ENCODE results near the gene KDM4B.

The KDM4B gene

DNA sequence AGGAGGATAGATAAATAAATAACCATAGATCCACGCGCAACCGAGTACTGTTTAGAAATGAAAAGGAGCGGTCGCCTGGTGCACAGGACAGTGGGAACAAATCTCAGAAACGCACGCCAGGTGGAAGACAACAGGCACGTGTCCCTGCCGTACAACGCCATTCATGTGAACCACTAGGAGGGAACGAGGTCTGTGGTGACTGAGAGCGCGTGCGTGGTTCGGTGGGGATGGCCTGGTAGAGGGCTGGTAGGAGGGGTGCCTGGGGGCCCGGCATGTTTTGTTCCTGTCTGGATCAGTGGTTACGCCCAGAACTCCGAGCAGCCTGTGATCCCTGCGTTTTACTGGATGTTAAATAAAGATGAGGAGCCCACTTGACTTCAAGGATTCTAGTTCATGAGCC, 111.9 kb downstream of the KDM4B start:
- H3K27ac ChIP-seq (ENCODE audit: low read length), result no peak overlapping the region
- H3K27me3 ChIP-seq (ENCODE audit: control insufficient read depth, insufficient read depth, low read length), result no peaks in the 10 kb centered on the region
- H3K4me3 ChIP-seq (ENCODE audit: low read length), result no peak overlapping the region
- H3K9me3 ChIP-seq (ENCODE audit: control insufficient read depth, low read depth, low read length), result no peaks in the 10 kb centered on the region
- no peaks in the 10 kb centered on the region for H3K36me3 ChIP-seq (ENCODE audit: control insufficient read depth, low read depth, low read length)
- H3K4me1 ChIP-seq (ENCODE audit: control insufficient read depth, low read depth, low read length), result no peaks in the 10 kb centered on the region
- H3K9ac ChIP-seq (ENCODE audit: low read length), result no peak overlapping the region

DNA sequence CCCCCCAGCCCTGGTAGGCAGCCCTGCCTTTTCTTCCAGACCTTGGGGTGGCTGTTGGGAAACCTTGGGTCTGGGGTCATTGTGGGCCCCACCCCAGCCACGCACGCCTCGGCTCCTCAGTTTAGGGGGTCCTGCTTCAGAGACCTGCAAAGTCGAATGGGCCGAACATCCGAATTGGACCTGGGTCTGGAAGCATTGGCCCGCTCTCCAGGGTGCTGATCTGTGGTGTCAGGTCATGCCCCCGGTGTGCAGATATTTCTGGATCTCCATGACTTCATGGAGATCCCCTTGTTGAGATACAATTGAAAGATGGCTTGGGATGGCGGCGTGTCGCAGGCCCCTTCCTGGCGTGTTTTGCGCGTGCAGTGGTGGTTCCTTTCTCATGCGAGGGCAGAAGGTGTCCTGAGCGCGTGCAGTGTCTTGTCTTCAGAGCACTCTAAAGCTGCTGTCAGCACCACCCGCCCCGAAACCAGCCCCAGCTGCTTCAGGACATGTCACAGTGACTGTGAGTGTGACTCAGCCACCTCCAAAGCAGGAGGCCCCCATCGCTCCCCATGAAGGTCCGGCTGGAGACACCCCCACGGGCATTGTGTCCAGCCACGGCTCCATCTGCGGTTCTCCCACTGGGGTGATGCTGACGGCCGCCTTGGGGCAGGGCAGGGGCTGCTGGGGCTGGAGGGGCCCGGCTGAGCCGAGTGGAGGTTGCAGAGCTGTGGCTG, 112.7 kb downstream of the KDM4B start:
- no peaks in the 10 kb centered on the region for H3K36me3 ChIP-seq (ENCODE audit: control insufficient read depth, low read depth, low read length)

DNA sequence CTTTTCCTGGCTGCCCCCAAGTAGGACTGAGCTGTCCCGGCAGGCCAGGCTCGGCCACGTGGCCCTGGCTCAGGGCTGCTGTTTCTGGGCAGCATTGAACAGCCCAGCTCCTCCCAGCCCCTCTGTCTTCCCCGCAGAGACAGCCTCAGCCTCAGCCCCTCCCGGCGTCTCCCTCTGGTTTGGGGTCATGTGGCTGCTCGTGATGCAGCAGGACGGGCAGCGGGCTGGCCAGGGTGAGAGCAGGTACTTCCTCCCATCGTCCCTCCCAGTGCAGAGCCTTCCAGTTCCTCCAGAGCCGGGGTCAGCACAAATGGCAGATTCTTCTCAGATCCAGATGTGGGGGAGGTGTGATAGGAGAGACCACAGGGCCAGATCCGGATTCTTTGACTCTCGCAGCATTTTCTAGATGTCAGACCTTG, 114.6 kb downstream of the KDM4B start:
- H3K9me3 ChIP-seq (ENCODE audit: control insufficient read depth, low read depth, low read length), result no peaks in the 10 kb centered on the region

More for the DNA sequence above, 112.7 kb downstream of the KDM4B start:
- Histone ChIP-seq H3K27ac (ENCODE audit: low read length) (no peak overlapping the region), H3K4me1 (ENCODE audit: control insufficient read depth, low read depth, low read length) (no peaks in the 10 kb centered on the region), H3K27me3 (ENCODE audit: control insufficient read depth, insufficient read depth, low read length) (no peaks in the 10 kb centered on the region), H3K9me3 (ENCODE audit: control insufficient read depth, low read depth, low read length) (no peaks in the 10 kb centered on the region), H3K9ac (ENCODE audit: low read length) (no peak overlapping the region), H3K4me3 (ENCODE audit: low read length) (no peak overlapping the region)

DNA sequence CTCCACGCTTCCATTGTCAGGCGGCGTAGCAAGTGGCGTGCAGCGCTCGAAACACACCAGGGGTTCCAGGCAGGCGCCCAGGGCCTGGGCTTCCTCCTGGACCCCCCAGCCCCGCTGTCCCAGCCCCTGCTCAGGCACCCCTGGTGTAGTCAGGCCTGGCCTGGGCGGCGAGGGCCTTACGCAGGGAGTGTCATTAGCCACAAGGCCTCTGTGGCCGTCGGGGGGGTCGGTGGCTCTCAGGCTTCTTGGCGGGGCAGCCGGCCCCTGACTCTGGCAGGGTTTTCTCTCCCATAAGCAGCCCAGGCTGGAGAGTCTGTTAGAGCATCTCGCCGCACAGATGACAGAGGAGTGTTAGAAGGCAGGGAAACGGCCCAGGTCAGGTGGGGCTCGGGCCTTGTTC, 116.7 kb downstream of the KDM4B start:
- H3K4me3 ChIP-seq (ENCODE audit: low read length), result no peak overlapping the region
- H3K27ac ChIP-seq (ENCODE audit: low read length), result no peak overlapping the region
- H3K4me1 ChIP-seq (ENCODE audit: control insufficient read depth, low read depth, low read length), result no peaks in the 10 kb centered on the region
- no peak overlapping the region for H3K9ac ChIP-seq (ENCODE audit: low read length)
- H3K9me3 ChIP-seq (ENCODE audit: control insufficient read depth, low read depth, low read length), result no peaks in the 10 kb centered on the region
- H3K36me3 ChIP-seq (ENCODE audit: control insufficient read depth, low read depth, low read length), result no peaks in the 10 kb centered on the region
- H3K27me3 ChIP-seq (ENCODE audit: control insufficient read depth, insufficient read depth, low read length), result no peaks in the 10 kb centered on the region

More for the DNA sequence above, 114.6 kb downstream of the KDM4B start:
- Histone ChIP-seq H3K27me3 (ENCODE audit: control insufficient read depth, insufficient read depth, low read length) (no peaks in the 10 kb centered on the region), H3K36me3 (ENCODE audit: control insufficient read depth, low read depth, low read length) (no peaks in the 10 kb centered on the region), H3K9ac (ENCODE audit: low read length) (no peak overlapping the region), H3K27ac (ENCODE audit: low read length) (no peak overlapping the region), H3K4me1 (ENCODE audit: control insufficient read depth, low read depth, low read length) (no peaks in the 10 kb centered on the region), H3K4me3 (ENCODE audit: low read length) (no peak overlapping the region)

DNA sequence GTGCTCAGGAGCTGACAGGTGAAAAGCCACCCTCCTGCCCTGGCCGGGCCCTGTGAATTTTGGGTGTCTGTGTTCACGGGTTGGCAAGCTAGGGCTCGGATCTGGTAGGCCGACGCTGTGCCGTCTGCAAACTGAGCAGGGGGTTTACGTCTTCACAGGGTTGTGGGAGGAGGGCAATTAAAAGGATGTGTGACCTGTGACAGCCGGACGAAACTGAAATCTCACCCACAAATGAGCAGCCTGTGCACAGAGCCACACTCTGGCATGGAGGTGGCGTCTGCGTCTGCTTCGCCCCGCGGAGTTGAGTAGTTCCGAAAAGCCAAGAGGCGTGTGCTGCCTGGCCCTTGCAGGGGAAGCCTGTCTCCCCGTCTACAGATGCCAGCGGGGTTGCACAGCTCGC, 117.3 kb downstream of the KDM4B start:
- Histone ChIP-seq H3K27me3 (ENCODE audit: control insufficient read depth, insufficient read depth, low read length) (no peaks in the 10 kb centered on the region), H3K4me3 (ENCODE audit: low read length) (no peak overlapping the region), H3K27ac (ENCODE audit: low read length) (no peak overlapping the region), H3K36me3 (ENCODE audit: control insufficient read depth, low read depth, low read length) (no peaks in the 10 kb centered on the region), H3K9me3 (ENCODE audit: control insufficient read depth, low read depth, low read length) (no peaks in the 10 kb centered on the region), H3K9ac (ENCODE audit: low read length) (no peak overlapping the region), H3K4me1 (ENCODE audit: control insufficient read depth, low read depth, low read length) (peaks cover 2% of the 10 kb centered on the region)

DNA sequence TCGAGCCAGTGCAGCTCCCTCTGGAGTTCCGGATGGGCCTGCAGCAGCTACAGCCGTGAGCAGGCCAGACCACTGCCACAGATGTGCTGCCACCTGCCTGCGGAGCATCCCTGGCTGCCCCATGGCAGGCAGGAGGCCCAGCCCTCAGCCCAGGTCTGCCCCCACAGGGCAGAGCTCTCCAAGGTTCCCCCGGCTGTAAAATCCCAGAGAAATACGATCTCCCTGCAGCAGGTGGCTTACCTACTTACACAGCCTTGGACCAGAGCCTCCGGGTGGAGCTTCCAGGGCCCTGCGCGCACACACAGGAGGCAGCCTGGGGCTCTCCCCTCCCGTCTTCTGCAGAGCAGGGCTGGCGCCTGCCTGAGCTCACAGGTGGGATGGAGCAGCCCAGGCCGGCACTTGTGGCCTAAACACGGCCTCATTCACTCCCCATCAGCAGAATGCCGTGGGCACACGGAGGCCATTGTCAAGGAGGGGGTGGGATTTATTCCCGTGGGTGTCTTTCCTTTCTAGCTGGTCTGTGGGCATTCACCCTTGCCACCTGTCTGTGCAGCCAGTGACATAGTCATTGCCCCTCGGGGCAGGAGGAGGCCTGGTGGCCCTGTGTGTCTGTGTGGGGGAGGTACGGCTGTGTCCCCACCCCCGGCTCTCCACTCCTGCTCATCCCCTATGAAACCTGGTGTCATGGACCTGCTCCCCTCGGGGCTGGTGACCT, 118.0 kb downstream of the KDM4B start:
- Histone ChIP-seq H3K27ac (ENCODE audit: low read length) (no peak overlapping the region), H3K9me3 (ENCODE audit: control insufficient read depth, low read depth, low read length) (no peaks in the 10 kb centered on the region), H3K36me3 (ENCODE audit: control insufficient read depth, low read depth, low read length) (no peaks in the 10 kb centered on the region), H3K4me3 (ENCODE audit: low read length) (no peak overlapping the region), H3K27me3 (ENCODE audit: control insufficient read depth, insufficient read depth, low read length) (no peaks in the 10 kb centered on the region), H3K4me1 (ENCODE audit: control insufficient read depth, low read depth, low read length) (peaks cover 3% of the 10 kb centered on the region), H3K9ac (ENCODE audit: low read length) (no peak overlapping the region)

DNA sequence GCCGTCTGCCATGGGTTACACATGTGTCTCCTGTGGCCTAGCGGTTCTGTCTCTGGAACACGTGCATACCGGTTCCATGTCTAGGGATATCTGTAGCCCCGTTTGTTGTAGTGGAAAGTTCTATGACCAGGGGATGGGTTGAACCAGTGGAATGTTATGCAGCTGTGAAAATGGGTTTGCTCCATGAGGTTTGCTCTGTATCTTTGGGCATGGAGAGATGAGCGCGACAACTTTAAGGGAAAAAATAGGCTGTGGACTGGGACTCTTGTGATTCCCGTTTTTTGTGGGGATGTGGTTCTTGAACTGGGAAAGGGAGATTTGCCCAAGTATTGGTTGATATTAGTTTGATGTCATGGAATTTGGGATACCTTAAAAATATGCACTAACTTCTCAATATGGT, 120.4 kb downstream of the KDM4B start:
- no peaks in the 10 kb centered on the region for H3K9me3 ChIP-seq (ENCODE audit: control insufficient read depth, low read depth, low read length)
- peaks cover 3% of the 10 kb centered on the region for H3K4me1 ChIP-seq (ENCODE audit: control insufficient read depth, low read depth, low read length)
- no peak overlapping the region for H3K27ac ChIP-seq (ENCODE audit: low read length)
- H3K36me3 ChIP-seq (ENCODE audit: control insufficient read depth, low read depth, low read length), result no peaks in the 10 kb centered on the region
- H3K9ac ChIP-seq (ENCODE audit: low read length), result no peak overlapping the region
- H3K4me3 ChIP-seq (ENCODE audit: low read length), result no peak overlapping the region
- H3K27me3 ChIP-seq (ENCODE audit: control insufficient read depth, insufficient read depth, low read length), result no peaks in the 10 kb centered on the region

DNA sequence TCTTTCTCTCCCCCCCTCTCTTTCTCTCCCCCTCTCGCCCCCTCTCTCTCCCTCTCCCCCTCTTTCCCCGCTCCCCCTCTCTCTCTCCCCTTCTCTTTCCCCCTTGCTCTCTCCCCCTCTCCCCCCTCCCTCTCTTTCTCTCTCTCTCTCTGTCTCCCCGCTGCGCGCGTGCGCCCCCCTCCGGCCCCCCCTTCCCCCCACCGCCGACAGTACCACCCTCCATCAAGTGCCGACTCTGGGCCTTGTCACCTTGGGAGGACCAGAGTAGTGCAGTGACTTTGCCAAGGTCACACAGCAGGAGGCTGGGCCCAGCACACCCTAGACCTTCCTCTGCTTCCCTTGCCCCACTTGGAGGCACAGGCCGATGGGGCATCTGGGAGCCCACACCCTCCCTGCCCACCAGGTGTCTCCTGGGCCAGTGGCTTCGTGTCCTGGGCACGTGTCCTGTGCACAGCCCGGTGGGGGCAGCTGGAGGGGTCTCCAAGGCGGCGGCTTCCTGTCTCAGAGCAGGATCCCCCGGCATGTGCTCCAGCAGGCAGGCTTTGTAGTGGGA, 121.6 kb downstream of the KDM4B start:
- H3K27ac ChIP-seq (ENCODE audit: low read length), result no peak overlapping the region

DNA sequence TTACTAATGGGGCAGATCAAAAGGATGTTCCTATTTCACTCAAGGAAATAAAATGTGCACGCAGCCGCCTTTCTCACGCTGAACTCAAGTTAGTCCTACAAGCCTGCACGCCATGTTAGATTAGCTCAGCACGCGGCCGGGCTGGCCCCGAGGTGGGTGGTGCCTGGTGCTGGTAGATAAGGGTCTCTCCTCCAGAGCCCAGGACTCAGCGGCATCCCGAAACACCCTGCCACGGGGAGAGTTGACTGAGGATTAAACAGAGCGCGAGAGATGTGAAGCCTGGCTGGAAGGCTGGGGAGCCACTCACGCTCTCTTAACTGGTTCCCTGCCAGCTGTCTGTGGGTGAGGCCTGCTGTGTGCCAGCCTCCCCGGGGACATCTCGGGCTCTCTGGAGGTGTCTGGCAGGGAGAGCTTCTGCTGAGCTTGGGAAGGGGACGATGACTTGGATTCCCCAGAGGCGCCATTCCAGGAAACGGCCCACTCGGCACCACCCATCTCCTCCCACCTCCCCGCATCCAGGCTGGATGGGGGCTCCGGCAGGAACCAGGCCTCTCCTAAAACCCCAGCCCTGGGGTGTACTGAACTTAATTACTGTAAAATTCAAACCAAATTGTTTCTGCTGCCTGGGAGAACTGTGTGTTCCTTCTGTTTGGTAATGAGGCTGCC, 122.2 kb downstream of the KDM4B start:
- Histone ChIP-seq H3K4me3 (ENCODE audit: low read length) (no peak overlapping the region), H3K9me3 (ENCODE audit: control insufficient read depth, low read depth, low read length) (no peaks in the 10 kb centered on the region), H3K36me3 (ENCODE audit: control insufficient read depth, low read depth, low read length) (no peaks in the 10 kb centered on the region), H3K9ac (ENCODE audit: low read length) (no peak overlapping the region), H3K4me1 (ENCODE audit: control insufficient read depth, low read depth, low read length) (peaks cover 3% of the 10 kb centered on the region), H3K27me3 (ENCODE audit: control insufficient read depth, insufficient read depth, low read length) (no peaks in the 10 kb centered on the region), H3K27ac (ENCODE audit: low read length) (no peak overlapping the region)

More for the DNA sequence above, 121.6 kb downstream of the KDM4B start:
- peaks cover 3% of the 10 kb centered on the region for H3K4me1 ChIP-seq (ENCODE audit: control insufficient read depth, low read depth, low read length)
- no peaks in the 10 kb centered on the region for H3K27me3 ChIP-seq (ENCODE audit: control insufficient read depth, insufficient read depth, low read length)
- H3K36me3 ChIP-seq (ENCODE audit: control insufficient read depth, low read depth, low read length), result no peaks in the 10 kb centered on the region
- no peak overlapping the region for H3K9ac ChIP-seq (ENCODE audit: low read length)
- no peak overlapping the region for H3K4me3 ChIP-seq (ENCODE audit: low read length)
- no peaks in the 10 kb centered on the region for H3K9me3 ChIP-seq (ENCODE audit: control insufficient read depth, low read depth, low read length)

DNA sequence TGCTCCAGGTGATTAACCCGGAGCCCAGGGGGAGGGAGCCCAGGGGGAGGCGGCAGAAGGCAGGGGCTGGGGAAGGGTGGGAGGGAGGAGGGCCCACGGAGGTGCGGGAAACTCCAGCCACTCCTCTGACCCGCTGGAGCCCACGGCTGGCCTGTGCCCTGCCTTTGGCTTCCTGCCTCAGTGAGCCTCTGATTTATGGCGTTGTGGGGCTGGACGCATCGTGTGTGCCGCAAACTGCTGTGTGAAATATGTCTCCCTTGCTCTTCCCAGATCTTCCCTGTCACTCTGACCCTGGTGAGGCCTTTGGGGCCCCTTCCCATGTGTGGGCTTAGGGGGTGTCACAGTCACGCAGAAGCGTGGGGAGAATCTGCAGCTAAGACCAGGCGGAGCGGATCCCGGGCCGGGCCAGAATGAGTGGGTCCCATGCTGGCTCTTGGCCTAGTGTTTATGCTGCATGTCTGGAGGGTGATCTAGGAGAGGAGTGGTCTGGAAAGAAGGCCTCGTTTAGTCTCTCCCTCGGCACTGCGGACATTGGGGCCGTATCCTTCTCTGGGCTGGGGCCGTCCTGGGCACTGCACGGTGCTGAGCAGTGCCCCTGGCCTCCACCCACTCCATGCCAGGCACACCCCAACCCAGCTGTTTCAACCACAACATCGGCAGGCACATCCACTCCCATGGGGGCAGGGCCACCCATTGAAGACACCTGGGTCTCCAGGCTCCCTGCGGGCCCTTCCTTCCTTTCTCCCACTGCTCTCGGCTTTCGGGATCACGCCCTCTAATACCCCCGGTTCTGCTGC, 123.0 kb downstream of the KDM4B start:
- no peaks in the 10 kb centered on the region for H3K27me3 ChIP-seq (ENCODE audit: control insufficient read depth, insufficient read depth, low read length)
- no peak overlapping the region for H3K27ac ChIP-seq (ENCODE audit: low read length)
- no peaks in the 10 kb centered on the region for H3K36me3 ChIP-seq (ENCODE audit: control insufficient read depth, low read depth, low read length)
- H3K9ac ChIP-seq (ENCODE audit: low read length), result no peak overlapping the region
- H3K4me3 ChIP-seq (ENCODE audit: low read length), result no peak overlapping the region
- H3K9me3 ChIP-seq (ENCODE audit: control insufficient read depth, low read depth, low read length), result no peaks in the 10 kb centered on the region
- peaks cover 3% of the 10 kb centered on the region for H3K4me1 ChIP-seq (ENCODE audit: control insufficient read depth, low read depth, low read length)

DNA sequence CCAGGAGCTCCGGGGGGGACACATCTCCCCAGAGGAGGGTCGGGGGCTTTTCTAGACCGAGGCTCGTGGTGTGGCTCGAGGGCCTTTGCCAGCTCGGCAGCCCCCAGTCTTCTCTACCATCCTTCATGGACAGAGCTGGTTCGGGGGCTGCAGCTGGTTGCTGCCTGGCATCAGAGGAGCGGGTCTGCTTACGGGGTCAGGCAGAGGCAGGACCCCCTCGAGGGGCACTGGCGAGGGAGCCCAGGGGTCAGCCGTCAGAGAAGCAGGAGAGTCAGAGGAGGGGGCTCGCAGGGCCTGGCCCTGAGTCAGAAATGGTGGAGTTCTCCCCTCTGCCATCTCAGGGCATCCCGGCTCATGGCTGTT, 123.5 kb downstream of the KDM4B start:
- H3K9me3 ChIP-seq (ENCODE audit: control insufficient read depth, low read depth, low read length), result no peaks in the 10 kb centered on the region
- H3K27ac ChIP-seq (ENCODE audit: low read length), result no peak overlapping the region
- H3K27me3 ChIP-seq (ENCODE audit: control insufficient read depth, insufficient read depth, low read length), result no peaks in the 10 kb centered on the region
- H3K36me3 ChIP-seq (ENCODE audit: control insufficient read depth, low read depth, low read length), result no peaks in the 10 kb centered on the region
- H3K4me3 ChIP-seq (ENCODE audit: low read length), result no peak overlapping the region
- H3K4me1 ChIP-seq (ENCODE audit: control insufficient read depth, low read depth, low read length), result peaks cover 3% of the 10 kb centered on the region
- no peak overlapping the region for H3K9ac ChIP-seq (ENCODE audit: low read length)
